Iris pigment epithelial cell (primary cell): ENCODE data around the gene TXNDC8.

ENCODE experiments used
- DNase-seq: peaks from one replicate; pipeline ENCODE4 v3.0.0-alpha.2; 2011; ENCODE audit warnings: low read depth

The TXNDC8 gene

DNA sequence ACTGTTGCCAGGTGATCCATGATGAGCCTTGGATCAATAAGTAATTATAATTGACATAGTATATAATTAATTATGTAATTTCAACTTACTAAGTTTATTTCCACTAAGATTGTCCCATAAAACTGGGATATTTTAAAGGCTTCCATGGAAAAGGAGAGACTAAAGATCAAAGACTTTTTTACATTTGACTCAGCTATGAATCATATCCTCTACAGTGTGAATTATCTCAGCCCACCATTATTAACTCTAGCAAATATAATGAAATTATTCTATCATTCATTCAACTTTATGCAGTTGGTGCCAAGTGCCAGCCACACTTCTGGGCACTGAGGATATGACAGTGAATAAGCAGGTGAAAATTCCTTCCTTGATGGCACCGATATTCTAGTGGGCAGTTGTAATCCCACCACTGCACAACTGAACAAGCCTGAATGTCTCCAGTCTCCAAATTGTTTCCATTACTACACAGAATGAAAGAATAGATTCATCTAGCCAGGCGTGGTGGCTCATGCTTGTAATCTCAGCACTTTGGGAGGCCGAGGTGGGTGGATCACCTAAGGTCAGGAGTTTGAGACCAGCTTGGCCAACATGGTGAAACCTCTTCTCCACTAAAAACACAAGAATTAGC, 59.5 kb downstream of the TXNDC8 start:
- no peak for DNase-seq

DNA sequence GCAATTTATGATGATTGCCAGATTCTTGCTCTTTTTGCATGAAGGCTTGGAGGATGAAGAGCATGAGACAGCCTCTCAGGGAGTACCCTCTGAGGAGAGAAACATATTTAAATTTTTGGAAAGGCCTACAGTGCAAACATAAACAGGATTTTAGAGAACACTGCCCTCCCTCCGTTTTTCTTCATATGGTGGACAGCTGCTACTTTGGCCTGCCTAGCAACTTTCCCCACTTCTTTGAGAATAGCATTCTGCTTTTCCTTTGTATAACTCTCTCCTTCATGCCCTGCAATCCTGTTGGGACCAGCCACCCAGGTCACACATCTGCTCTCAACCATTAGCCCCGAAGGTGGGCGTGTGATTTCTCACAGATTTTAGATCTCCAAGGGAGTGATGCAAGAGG, 60.9 kb downstream of the TXNDC8 start:
- no peak for DNase-seq

DNA sequence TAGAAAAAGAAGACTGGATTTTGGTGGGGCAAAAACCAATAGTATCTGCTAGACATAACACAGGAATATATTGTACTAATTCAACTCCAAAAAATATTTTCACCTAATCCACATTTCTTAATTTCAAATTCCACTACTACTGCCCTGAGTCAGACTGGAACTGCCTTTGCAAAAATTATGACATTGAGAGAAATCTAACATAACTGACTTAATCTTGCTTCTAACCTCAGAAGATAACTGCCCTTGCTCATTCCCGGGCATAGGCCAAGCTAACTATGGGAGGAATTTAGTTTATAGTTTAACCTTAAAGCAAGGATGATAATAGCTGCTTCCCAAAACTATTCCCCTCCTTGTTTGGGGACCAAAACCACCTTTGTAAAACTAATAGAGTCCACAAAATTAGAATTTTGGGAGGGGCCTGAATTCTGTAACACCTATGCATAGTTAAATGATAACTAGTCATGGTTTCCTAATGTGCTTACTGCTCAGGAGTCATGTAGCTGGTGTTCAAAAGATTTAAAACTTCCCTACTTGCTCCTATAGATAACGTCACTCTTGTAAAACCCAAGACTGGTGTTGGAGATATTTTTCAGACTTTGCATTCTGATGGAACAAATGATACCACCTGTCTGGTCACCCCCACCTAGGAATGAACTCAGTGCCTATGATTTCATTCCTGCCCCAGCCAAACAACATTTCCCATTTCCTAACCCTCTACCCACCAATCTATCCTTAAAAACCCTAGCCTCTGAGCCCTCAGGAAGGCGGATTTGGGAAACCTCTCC, 67.3 kb downstream of the TXNDC8 start:
- no peak for DNase-seq

- DNase-seq = no peak
These were observed 70.9 kb downstream of the TXNDC8 start for GRCh38 chr9:110266795-110267194.

DNA sequence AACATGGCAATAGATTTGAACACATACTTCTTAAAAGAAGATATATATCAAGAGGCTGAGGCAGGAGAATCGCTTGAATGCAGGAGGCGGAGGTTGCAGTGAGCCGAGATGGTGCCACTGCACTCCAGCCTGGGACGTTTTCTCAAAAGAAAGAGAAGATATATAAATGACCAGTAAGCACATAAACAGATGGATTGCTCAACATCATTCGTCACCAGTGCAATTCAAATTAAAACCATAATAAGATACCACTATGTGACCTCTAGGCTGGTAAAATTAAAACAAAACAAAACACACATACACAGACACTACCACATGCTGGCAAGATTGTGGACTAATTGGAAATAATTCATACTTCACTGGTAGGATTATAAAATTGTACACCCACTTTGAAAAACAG, 76.0 kb downstream of the TXNDC8 start:
- peak; percentile 61 for DNase-seq

DNA sequence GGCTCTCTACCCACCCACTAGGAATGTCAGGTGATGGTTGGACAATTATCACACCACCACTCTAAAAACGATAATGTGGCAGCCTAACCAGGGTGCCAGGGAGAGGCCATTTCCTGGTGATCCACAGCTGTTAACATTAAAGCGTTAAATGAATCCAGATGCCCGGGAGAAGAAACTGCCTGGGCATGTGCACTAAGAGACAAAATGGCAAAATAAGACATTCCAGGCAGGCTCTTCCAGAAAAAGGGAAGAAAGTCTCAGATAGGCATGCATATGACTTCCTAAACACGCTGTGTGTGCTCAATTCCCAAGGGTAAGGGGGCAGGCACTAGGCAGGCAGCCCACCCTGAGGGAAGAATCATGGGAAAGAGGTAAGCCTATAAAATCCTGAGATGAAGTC, 76.8 kb downstream of the TXNDC8 start:
- no peak for DNase-seq

GRCh38 chr9:110259566-110259965, 78.1 kb downstream of the TXNDC8 start:
- DNase-seq = no peak

DNA sequence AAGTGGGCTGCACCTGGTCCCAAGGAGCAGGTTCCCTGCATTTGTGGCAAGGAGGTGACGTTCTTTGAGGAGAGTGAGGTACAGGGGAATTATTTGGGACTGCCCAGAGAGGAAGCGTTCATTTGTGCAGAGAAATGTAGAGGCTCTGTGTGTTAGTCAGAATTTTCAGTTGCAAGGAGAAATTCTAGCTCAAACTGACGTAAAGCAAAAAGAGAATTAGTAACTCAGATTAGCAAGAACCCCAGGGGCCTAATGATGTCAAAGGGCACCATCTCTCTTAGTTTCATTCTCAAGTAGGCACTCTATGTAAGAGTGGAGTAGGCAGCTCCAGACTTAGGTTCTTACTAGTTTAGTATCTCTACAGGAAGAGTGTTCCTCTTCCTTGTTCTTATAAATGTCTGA, 79.0 kb downstream of the TXNDC8 start:
- DNase-seq = no peak

DNA sequence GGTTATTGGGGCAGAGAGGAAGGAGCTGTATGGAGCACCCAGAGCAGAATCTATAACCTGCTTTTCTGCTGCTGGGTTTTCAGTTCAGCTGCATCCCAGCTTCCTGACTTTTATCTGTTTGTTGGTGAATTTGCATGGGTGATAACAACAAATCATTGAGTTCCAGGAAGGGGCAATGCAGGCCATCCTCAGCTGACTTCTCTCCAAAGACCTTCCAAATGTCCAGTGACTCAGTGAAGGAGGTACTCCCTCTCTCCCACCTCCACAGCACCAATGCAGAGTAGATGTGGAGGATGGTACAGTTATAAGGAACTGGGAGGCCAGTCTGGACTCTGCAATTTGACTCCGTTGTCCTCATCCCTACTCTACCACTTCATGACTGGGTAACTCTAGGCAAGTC, 79.7 kb downstream of the TXNDC8 start:
- DNase-seq = no peak

DNA sequence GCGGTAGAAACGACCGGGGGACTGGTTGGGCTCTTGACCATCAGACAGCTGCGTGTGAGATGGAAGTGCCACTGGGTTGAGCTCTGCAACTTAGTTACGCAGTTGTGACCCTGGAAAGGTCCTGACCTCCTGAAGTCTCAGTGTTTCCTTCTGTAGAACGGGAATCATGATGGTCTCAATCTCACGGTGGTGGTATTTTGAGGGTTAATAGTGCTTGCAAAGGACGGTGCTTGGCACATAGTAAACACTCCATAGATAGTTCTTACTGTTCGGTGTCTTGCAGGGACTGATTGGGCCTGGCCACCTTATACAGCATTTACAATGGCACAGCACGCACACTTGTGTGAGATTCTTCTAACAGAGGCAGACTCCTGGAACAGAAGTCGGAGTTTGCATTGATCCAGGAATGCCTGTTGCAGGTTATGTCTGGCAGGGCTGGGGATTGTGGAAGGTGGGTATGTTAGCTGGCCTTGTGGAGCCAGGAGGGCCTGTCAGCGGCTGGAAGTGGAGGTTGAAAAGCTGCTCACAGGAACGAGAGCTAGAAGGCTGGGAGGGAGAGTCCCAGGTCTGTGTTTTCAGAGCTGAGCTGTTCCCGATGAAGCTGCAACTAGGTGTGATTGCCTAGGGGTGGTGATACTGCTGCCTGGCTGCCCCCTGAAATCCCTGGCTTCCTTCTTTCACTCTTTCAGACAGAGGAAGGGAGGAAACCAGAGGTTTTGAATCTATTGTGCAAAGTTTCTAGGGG, 80.4 kb downstream of the TXNDC8 start:
- DNase-seq = peak; percentile 38

- DNase-seq = peak; percentile 94
These were observed 81.1 kb downstream of the TXNDC8 start, which contains the start of gene TXN for GRCh38 chr9:110256380-110257096. TXN (minus strand) TSS chr9:110256507; CDS start chr9:110256435, 72 bp downstream.

- DNase-seq = peak; percentile 53
These were observed 81.9 kb downstream of the TXNDC8 start for GRCh38 chr9:110255463-110256379.

DNA sequence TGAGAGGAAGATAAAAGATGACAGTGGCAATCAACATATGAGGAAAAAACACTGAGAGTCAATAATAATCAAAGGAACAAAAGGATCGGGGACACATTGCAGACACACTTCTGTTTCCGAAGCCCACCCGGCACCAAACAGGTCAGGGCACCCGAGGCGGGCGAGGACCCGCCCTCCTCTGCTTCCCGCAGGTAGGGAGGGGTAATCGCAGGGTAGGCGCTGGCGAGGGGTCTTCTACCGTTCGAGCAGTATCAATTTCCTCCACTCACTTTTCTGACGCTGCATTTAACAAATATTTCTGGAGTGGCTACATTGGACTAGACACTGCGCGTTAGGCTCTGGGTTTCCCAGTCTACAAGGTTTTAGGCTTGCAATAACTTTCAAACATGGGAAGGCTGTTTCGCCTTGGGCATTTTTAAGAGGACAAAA, 82.6 kb downstream of the TXNDC8 start:
- DNase-seq = no peak

GRCh38 chr9:110254500-110254899, 83.2 kb downstream of the TXNDC8 start:
- DNase-seq = no peak
